B cell (primary cell): Measurements from ENCODE around the gene ZNF585A. TPM values are rescaled to one million over a fixed set of nuclear protein-coding genes. Genes with fewer than 3 reads are reported as not detected.

Experiments
- ATAC-seq: fragments of 200-7000 bp; cut with Tn5 transposase; one replicate; pipeline ENCODE4 v1.10.0; 2021; ENCODE audit warnings: low read depth, mild to moderate bottlenecking, moderate number of reproducible peaks, moderate library complexity
- CTCF ChIA-PET: fragments of 350-600 bp; sonication (Branson Sonifier 250); formaldehyde crosslinking; loops from one replicate; lab custom pipeline; 2021; ENCODE audit warnings: antibody characterized with exemption, inconsistent platforms; lab: Charles Lee
- POLR2A ChIA-PET: fragments of 350-600 bp; sonication (Branson Sonifier 250); formaldehyde crosslinking; loops from one replicate; lab custom pipeline; 2021; ENCODE audit warnings: antibody characterized with exemption; lab: Charles Lee
- DNase-seq: peaks from one replicate; pipeline ENCODE4 v3.0.0; 2013
- H2AFZ ChIP-seq: 2 replicates; pipeline ENCODE4 v1.6.1; 2012; ENCODE audit warnings: mild to moderate bottlenecking, low read depth, low read length; ENCODE audit not compliant: insufficient read depth, poor library complexity, severe bottlenecking
- H3K27ac ChIP-seq, 2 donors: 1 replicate in 1 of 2; 2 replicates in 1 of 2; pipeline ENCODE4 v1.5.1; 2012 to 2013; ENCODE audit warnings: low read length in 2 of 2, mild to moderate bottlenecking in 2 of 2, moderate library complexity in 1 of 2
- H3K27me3 ChIP-seq, 4 experiments: fragments of 200-600 bp in 1 of 4; sonication (generic) in 1 of 4; replicated peaks in 1 of 4; 1 replicate in 2 of 4; 2 replicates in 2 of 4; pipeline versions ENCODE4 v1.6.1 to v1.7.0; 2013 to 2016; ENCODE audit warnings: low read length in 3 of 4, mild to moderate bottlenecking in 2 of 4, mixed read lengths in 1 of 4, moderate library complexity in 1 of 4; ENCODE audit not compliant: insufficient read depth in 4 of 4, control insufficient read depth in 3 of 4; ENCODE audit errors: control extremely low read depth in 1 of 4
- H3K36me3 ChIP-seq, 2 experiments: replicated peaks in 1 of 2; 1 replicate in 1 of 2; 2 replicates in 1 of 2; pipeline versions ENCODE4 v1.6.1 to v1.7.1; 2013; ENCODE audit warnings: low read length in 1 of 2; ENCODE audit not compliant: insufficient read depth in 2 of 2, control insufficient read depth in 1 of 2; ENCODE audit errors: control extremely low read depth in 1 of 2, extremely low read depth in 1 of 2
- H3K4me1 ChIP-seq, 2 donors: fragments of 200-600 bp in 1 of 2; sonication (generic) in 1 of 2; 1 replicate in 1 of 2; 2 replicates in 1 of 2; pipeline versions ENCODE4 v1.5.1 to v1.6.1; 2013 to 2017; ENCODE audit warnings: low read length in 2 of 2; ENCODE audit not compliant: control insufficient read depth in 2 of 2, insufficient read depth in 2 of 2
- H3K4me2 ChIP-seq: replicated peaks from 2 replicates; pipeline ENCODE3; 2012; ENCODE audit warnings: mild to moderate bottlenecking, low read depth, low read length; ENCODE audit not compliant: poor library complexity, severe bottlenecking
- H3K4me3 ChIP-seq, 5 experiments: fragments of 200-600 bp in 1 of 5; sonication (generic) in 1 of 5; 1 replicate in 3 of 5; 2 replicates in 2 of 5; pipeline versions ENCODE4 v1.5.1 to v1.7.0; 2011 to 2016; ENCODE audit warnings: low read length in 4 of 5, mild to moderate bottlenecking in 4 of 5, low read depth in 2 of 5, control low read depth in 1 of 5, moderate library complexity in 1 of 5; ENCODE audit not compliant: insufficient read depth in 1 of 5; ENCODE audit errors: control extremely low read depth in 1 of 5, extremely low read depth in 1 of 5
- H3K79me2 ChIP-seq: fragments of 200-600 bp; sonication (generic); one replicate; pipeline ENCODE4 v1.6.0; 2016; ENCODE audit warnings: low read length; ENCODE audit not compliant: control insufficient read depth, insufficient read depth
- H3K9ac ChIP-seq: fragments of 200-600 bp; sonication (generic); 2 replicates; pipeline ENCODE4 v1.6.1; 2017; ENCODE audit warnings: mild to moderate bottlenecking, low read length, moderate library complexity
- H3K9me3 ChIP-seq, 3 donors: one replicate each; pipeline versions ENCODE4 v1.6.1 to v1.7.1; 2013; ENCODE audit warnings: low read length in 2 of 3; ENCODE audit not compliant: control insufficient read depth in 2 of 3, insufficient read depth in 1 of 3; ENCODE audit errors: control extremely low read depth in 1 of 3
- H4K20me1 ChIP-seq: 2 replicates; pipeline ENCODE4 v1.6.0; 2012; ENCODE audit warnings: mild to moderate bottlenecking, low read length; ENCODE audit not compliant: insufficient read depth, control insufficient read depth, poor library complexity, severe bottlenecking
- H3K27ac Mint-ChIP-seq: one replicate; pipeline ENCODE4 v1.8.0; 2021; ENCODE audit warnings: mixed read lengths
- H3K27me3 Mint-ChIP-seq: one replicate; pipeline ENCODE4 v1.8.0; 2021; ENCODE audit warnings: mixed read lengths
- H3K4me1 Mint-ChIP-seq: one replicate; pipeline ENCODE4 v1.8.0; 2021; ENCODE audit warnings: mixed read lengths
- H3K4me3 Mint-ChIP-seq: one replicate; pipeline ENCODE4 v1.8.0; 2021; ENCODE audit warnings: mixed read lengths
- H3K9me3 Mint-ChIP-seq: one replicate; pipeline ENCODE4 v1.8.0; 2022; ENCODE audit warnings: mixed read lengths; ENCODE audit not compliant: insufficient read depth
- EZH2 ChIP-seq: IDR thresholded peaks from 2 replicates; pipeline ENCODE4 v1.6.1; 2012; ENCODE audit warnings: borderline replicate concordance, low read depth, mild to moderate bottlenecking, moderate library complexity, low read length; ENCODE audit not compliant: insufficient read depth, poor library complexity, severe bottlenecking
- WGBS: methylation state at CpG from one replicate; pipeline ENCODE4 v1.1.5; 2013; ENCODE audit warnings: missing lambda C conversion rate; ENCODE audit not compliant: insufficient coverage; 5-methylcytosine and 5-hydroxymethylcytosine counted together
- intact Hi-C: fragments of 100-400 bp; cut with micrococcal nuclease; formaldehyde crosslinking; loops from one replicate; pipeline ENCODE4 v1.10.0; 2022
- polyA plus RNA-seq: library from polyadenylated mRNA; depleted of rRNA; stranded (reverse); fragments of >200 nt; gene quantifications from 2 replicates; pipeline ENCODE4 v1.2.3, GENCODE V29; 2012
- total RNA-seq, 2 donors: library from RNA; stranded (reverse); fragments of 120-200 nt in 1 of 2; gene quantifications; 1 replicate in 1 of 2; 2 replicates in 1 of 2; pipeline versions ENCODE4 v1.2.3 to v1.2.4, GENCODE V29; 2013 to 2022
- TF ChIP-seq, protein P1 (sequence below): fragments of 200-600 bp; IDR thresholded peaks from one replicate; pipeline ENCODE4 v1.8.0; 2022; ENCODE audit warnings: antibody characterized with exemption, mild to moderate bottlenecking

The ZNF585A gene
- total and polyA plus RNA-seq, 2 donors (not counting 1 experiment from before 2014, with no cell fraction given), result 15.2 to 20.0 TPM

DNA sequence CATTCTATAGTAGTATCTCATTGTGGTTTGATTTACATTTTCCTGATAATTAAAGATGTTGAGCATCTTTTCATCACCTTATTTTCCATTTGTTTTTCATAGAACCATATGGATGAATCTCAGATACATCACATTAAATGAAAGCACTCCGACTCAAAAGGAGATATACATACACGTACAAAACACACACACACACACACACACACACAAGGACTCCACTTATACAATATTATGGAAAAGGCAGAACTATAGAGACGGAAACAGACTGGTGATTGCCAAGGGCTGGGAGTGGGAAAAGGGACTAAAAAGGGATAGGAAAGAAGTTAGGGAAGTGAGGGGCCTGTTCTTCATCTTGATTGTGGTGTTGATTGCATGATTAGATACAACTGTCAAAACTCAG, 24.3 kb downstream of the ZNF585A start:
- ATAC-seq (no peak), DNase-seq (no peak)
- Histone ChIP-seq H3K27ac (no peak overlapping the region), H4K20me1 (no peaks in the 10 kb centered on the region), H3K9me3 (peaks cover 22 to 73% (median 38%) of the 10 kb centered on the region in 3 donors), H3K9ac (no peak overlapping the region), H3K36me3 (peaks cover 7 to 9% of the 10 kb centered on the region in 2 experiments), H3K4me1 (no peaks in the 10 kb centered on the region), H3K27me3 (no peaks in the 10 kb centered on the region), H3K4me2 (no peak overlapping the region), H3K79me2 (no peaks in the 10 kb centered on the region), H3K4me3 (no peak overlapping the region), H2AFZ (no peak overlapping the region)
- 100% methylated on average over 1 of the region's 3 CpGs for WGBS
- Mint-ChIP-seq H3K4me1 (no peaks in the 10 kb centered on the region), H3K4me3 (no peak overlapping the region), H3K27me3 (no peaks in the 10 kb centered on the region), H3K9me3 (peaks cover 40% of the 10 kb centered on the region), H3K27ac (no peak overlapping the region)
- POLR2A ChIA-PET, result no interaction called here
- CTCF ChIA-PET, result no interaction called here
- intact Hi-C loops, result no loop called here
- no peak for TF ChIP-seq EZH2
- TF ChIP-seq, protein P1, sequence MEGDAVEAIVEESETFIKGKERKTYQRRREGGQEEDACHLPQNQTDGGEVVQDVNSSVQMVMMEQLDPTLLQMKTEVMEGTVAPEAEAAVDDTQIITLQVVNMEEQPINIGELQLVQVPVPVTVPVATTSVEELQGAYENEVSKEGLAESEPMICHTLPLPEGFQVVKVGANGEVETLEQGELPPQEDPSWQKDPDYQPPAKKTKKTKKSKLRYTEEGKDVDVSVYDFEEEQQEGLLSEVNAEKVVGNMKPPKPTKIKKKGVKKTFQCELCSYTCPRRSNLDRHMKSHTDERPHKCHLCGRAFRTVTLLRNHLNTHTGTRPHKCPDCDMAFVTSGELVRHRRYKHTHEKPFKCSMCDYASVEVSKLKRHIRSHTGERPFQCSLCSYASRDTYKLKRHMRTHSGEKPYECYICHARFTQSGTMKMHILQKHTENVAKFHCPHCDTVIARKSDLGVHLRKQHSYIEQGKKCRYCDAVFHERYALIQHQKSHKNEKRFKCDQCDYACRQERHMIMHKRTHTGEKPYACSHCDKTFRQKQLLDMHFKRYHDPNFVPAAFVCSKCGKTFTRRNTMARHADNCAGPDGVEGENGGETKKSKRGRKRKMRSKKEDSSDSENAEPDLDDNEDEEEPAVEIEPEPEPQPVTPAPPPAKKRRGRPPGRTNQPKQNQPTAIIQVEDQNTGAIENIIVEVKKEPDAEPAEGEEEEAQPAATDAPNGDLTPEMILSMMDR, result no peak

DNA sequence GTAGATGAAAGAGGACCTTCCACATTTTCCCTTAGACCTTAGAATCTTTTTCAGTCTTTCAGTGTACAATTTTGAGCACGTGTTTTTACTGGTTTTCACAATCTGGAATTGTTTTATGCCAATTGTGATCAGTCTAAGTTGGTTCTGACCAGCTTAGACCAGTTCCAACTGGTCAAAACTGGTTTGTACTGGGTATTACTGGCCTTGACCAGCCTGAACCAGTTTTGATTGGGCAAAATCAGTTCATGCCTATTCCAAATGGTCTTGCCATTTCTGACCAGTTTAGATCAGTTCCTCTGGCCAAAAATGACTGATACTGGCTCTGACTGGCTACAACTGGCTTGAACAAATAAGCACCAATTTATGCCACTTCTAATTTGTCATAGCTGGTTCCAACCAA, 36.4 kb downstream of the ZNF585A start:
- no peak overlapping the region for H3K27ac Mint-ChIP-seq
- no peaks in the 10 kb centered on the region for H3K4me1 Mint-ChIP-seq
- ATAC-seq (no peak), DNase-seq (no peak)
- Histone ChIP-seq H3K36me3 (no peaks in the 10 kb centered on the region), H3K9ac (no peak overlapping the region), H4K20me1 (no peaks in the 10 kb centered on the region), H3K79me2 (no peaks in the 10 kb centered on the region), H3K4me3 (no peak overlapping the region), H3K4me1 (no peaks in the 10 kb centered on the region), H3K27me3 (no peaks in the 10 kb centered on the region), H3K9me3 (peaks cover 8 to 82% (median 61%) of the 10 kb centered on the region in 3 donors), H3K4me2 (no peak overlapping the region), H2AFZ (no peak overlapping the region), H3K27ac (no peak overlapping the region)
- TF ChIP-seq EZH2, result no peak
- TF ChIP-seq, protein P1, result no peak
- intact Hi-C loops, result no loop called here
- H3K27me3 Mint-ChIP-seq, result no peaks in the 10 kb centered on the region
- WGBS, result 17% methylated on average over 1 of the region's 1 CpG
- H3K9me3 Mint-ChIP-seq, result peaks cover 28% of the 10 kb centered on the region
- no peak overlapping the region for H3K4me3 Mint-ChIP-seq
- POLR2A ChIA-PET, result no interaction called here
- CTCF ChIA-PET, result no interaction called here
